Measurements from ENCODE around the gene PIP4P1. TPM values are rescaled to one million over a fixed set of nuclear protein-coding genes. Genes with fewer than 3 reads are reported as not detected.

PIP4P1 gene
- total and polyA plus RNA-seq, 7 experiments from 2014 or later: 20.7 to 87.1 (median 72.5) TPM

DNA sequence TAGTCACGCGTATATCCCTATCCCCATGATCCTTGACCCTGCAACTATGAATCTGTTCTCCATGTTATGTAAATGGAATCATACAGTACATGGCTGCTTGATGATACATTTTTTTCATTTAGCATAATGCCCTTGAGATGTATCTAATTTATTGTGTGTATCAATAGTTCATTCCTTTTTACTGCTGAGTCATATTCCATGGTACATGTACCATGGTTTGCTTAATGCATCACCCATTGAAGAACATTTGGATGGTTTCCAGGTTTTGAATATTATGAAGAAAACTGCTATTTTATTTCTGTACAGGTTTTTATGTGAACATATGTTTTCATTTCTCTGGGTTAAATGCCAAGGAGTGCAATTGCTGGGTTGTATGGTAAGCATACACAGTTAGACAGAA lies 40.1 kb upstream of the PIP4P1 start:
- DNase-seq (no peak), ATAC-seq (no peak)
- H3K4me1 Mint-ChIP-seq: peaks cover 0 to 16% (median 7%) of the 10 kb centered on the region in 7 donors
- peaks cover 0 to 8% (median 0%) of the 10 kb centered on the region in 5 donors for H3K27me3 Mint-ChIP-seq
- no peaks in the 10 kb centered on the region for H3K27me3 ChIP-seq (ENCODE audit: control insufficient read depth in 2 of 2, insufficient read depth in 2 of 2, low read length in 2 of 2)
- POLR2A ChIA-PET: no interaction called here
- no peaks in the 10 kb centered on the region for H3K4me1 ChIP-seq (ENCODE audit: control insufficient read depth in 2 of 2, insufficient read depth in 2 of 2, low read length in 2 of 2)
- no peak overlapping the region for H3K27ac ChIP-seq (ENCODE audit: low read depth, low read length)
- no peak overlapping the region for H3K4me3 Mint-ChIP-seq
- intact Hi-C loops (cut with micrococcal nuclease): no loop called here
- H3K9me3 ChIP-seq (ENCODE audit: control insufficient read depth in 2 of 3, low read length in 3 of 3): no peaks in the 10 kb centered on the region
- no peaks in the 10 kb centered on the region for H3K9me3 Mint-ChIP-seq
- CTCF ChIA-PET: no interaction called here
- H3K4me3 ChIP-seq (ENCODE audit: low read length): no peak overlapping the region
- no peak overlapping the region for H3K27ac Mint-ChIP-seq
- no peaks in the 10 kb centered on the region for H3K36me3 ChIP-seq (ENCODE audit: control insufficient read depth in 2 of 3, insufficient read depth in 3 of 3, low read length in 3 of 3)
- no peaks in the 10 kb centered on the region for H3K36me3 Mint-ChIP-seq

DNA sequence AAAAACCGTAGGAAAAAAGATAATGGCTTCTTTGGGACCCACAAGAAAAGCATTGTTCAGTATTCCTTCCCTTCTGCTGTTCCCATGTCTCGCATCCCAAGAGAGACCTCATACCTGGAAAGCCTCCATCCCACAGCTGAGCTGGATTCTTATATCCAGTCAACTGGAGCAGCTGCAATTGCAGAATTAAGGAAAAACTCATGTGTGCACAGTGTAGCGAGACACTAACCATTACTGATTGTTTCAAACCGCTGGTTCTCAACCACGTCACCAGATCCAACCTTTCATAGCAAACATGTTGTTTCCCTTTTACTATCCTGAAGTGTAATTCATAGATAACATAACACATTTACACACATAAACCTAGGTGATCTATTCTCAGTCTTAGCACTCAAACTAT lies 38.6 kb upstream of the PIP4P1 start:
- Mint-ChIP-seq H3K9me3 (peaks cover 0 to 1% (median 0%) of the 10 kb centered on the region in 11 donors), H3K4me3 (no peak overlapping the region), H3K27ac (no peak overlapping the region), H3K4me1 (peaks cover 8 to 31% (median 20%) of the 10 kb centered on the region in 7 donors), H3K36me3 (no peaks in the 10 kb centered on the region), H3K27me3 (peaks cover 0 to 8% (median 0%) of the 10 kb centered on the region in 5 donors)
- Histone ChIP-seq H3K4me3 (ENCODE audit: low read length) (no peak overlapping the region), H3K36me3 (ENCODE audit: control insufficient read depth in 2 of 3, insufficient read depth in 3 of 3, low read length in 3 of 3) (no peaks in the 10 kb centered on the region), H3K9me3 (ENCODE audit: control insufficient read depth in 2 of 3, low read length in 3 of 3) (no peaks in the 10 kb centered on the region), H3K4me1 (ENCODE audit: control insufficient read depth in 2 of 2, insufficient read depth in 2 of 2, low read length in 2 of 2) (no peaks in the 10 kb centered on the region), H3K27me3 (ENCODE audit: control insufficient read depth in 2 of 2, insufficient read depth in 2 of 2, low read length in 2 of 2) (no peaks in the 10 kb centered on the region), H3K27ac (ENCODE audit: low read depth, low read length) (no peak overlapping the region)
- ChIA-PET CTCF (interaction anchor here (1.0 kb wide), 1 partner anchor 13 kb away, joined by 3 read pairs; no protein-coding TSS in a partner anchor), POLR2A (interaction anchor here (1.4 kb wide), 1 partner anchor 10 kb away, joined by 6 read pairs; no protein-coding TSS in a partner anchor)
- intact Hi-C loops (cut with micrococcal nuclease): no loop called here
- DNase-seq (no peak), ATAC-seq (no peak)

DNA sequence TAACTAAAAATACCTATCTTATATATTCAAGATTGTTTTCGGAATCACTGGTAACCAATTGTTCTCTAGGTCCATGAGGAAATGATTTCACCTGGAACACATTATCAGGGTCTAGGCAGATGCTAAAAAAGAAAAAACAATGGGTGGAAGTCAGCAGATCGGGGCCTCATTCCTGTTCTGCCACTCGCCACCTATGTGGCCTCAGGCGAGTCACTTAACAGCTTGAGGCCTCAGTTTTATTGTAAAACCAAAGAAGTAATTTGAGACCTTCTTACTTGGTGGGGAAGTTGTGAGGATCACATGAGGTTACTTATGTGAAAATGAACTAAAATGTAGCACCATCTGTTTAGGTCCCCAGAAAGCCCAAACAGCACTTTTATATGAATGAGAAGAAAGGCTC lies 37.9 kb upstream of the PIP4P1 start:
- Mint-ChIP-seq H3K9me3 (peaks cover 0 to 1% (median 0%) of the 10 kb centered on the region in 11 donors), H3K36me3 (no peaks in the 10 kb centered on the region), H3K27me3 (peaks cover 0 to 8% (median 0%) of the 10 kb centered on the region in 5 donors), H3K27ac (no peak overlapping the region), H3K4me3 (no peak overlapping the region), H3K4me1 (peaks cover 11 to 35% (median 20%) of the 10 kb centered on the region in 7 donors)
- Histone ChIP-seq H3K27ac (ENCODE audit: low read depth, low read length) (no peak overlapping the region), H3K4me3 (ENCODE audit: low read length) (no peak overlapping the region), H3K36me3 (ENCODE audit: control insufficient read depth in 2 of 3, insufficient read depth in 3 of 3, low read length in 3 of 3) (no peaks in the 10 kb centered on the region), H3K27me3 (ENCODE audit: control insufficient read depth in 2 of 2, insufficient read depth in 2 of 2, low read length in 2 of 2) (no peaks in the 10 kb centered on the region), H3K9me3 (ENCODE audit: control insufficient read depth in 2 of 3, low read length in 3 of 3) (no peaks in the 10 kb centered on the region), H3K4me1 (ENCODE audit: control insufficient read depth in 2 of 2, insufficient read depth in 2 of 2, low read length in 2 of 2) (no peaks in the 10 kb centered on the region)
- POLR2A ChIA-PET: no interaction called here
- CTCF ChIA-PET: interaction anchor here (0.7 kb wide), 1 partner anchor 35 kb away, joined by 3 read pairs; no protein-coding TSS in a partner anchor
- intact Hi-C loops (cut with micrococcal nuclease): no loop called here
- DNase-seq: no peak
- no peak for ATAC-seq

DNA sequence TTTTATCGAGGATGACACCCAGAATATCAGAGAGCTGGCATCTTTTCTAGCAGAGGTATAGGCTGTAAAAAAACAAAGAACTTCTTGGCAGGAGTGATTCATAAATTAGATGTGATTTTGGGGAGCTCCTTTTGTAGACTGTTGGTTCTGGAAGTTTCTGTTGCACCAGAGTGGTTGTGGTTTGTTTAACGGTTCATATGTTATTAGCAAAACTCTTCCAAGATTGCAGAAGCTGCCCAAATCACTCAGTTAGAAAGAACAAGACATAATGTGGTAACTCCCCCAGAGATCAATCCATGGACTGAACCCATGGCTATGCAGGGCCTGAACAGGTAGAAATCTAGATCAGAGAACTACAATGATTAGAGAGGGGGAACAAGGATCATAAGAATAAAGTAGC lies 37.4 kb upstream of the PIP4P1 start:
- DNase-seq: no peak
- Histone ChIP-seq H3K27ac (ENCODE audit: low read depth, low read length) (no peak overlapping the region), H3K4me3 (ENCODE audit: low read length) (no peak overlapping the region), H3K4me1 (ENCODE audit: control insufficient read depth in 2 of 2, insufficient read depth in 2 of 2, low read length in 2 of 2) (peaks cover 0 to 2% of the 10 kb centered on the region in 2 donors), H3K27me3 (ENCODE audit: control insufficient read depth in 2 of 2, insufficient read depth in 2 of 2, low read length in 2 of 2) (no peaks in the 10 kb centered on the region), H3K9me3 (ENCODE audit: control insufficient read depth in 2 of 3, low read length in 3 of 3) (no peaks in the 10 kb centered on the region), H3K36me3 (ENCODE audit: control insufficient read depth in 2 of 3, insufficient read depth in 3 of 3, low read length in 3 of 3) (no peaks in the 10 kb centered on the region)
- Mint-ChIP-seq H3K4me3 (no peak overlapping the region), H3K9me3 (peaks cover 0 to 1% (median 0%) of the 10 kb centered on the region in 11 donors), H3K27ac (no peak overlapping the region), H3K4me1 (peaks cover 15 to 34% (median 21%) of the 10 kb centered on the region in 7 donors), H3K27me3 (peaks cover 0 to 8% (median 0%) of the 10 kb centered on the region in 5 donors), H3K36me3 (no peaks in the 10 kb centered on the region)
- intact Hi-C loops (cut with micrococcal nuclease): no loop called here
- ATAC-seq: no peak
- POLR2A ChIA-PET: no interaction called here
- CTCF ChIA-PET: interaction anchor here (0.6 to 0.7 kb wide), 2 partner anchors 35 to 56 kb away, joined by 3 read pairs; no protein-coding TSS in a partner anchor

DNA sequence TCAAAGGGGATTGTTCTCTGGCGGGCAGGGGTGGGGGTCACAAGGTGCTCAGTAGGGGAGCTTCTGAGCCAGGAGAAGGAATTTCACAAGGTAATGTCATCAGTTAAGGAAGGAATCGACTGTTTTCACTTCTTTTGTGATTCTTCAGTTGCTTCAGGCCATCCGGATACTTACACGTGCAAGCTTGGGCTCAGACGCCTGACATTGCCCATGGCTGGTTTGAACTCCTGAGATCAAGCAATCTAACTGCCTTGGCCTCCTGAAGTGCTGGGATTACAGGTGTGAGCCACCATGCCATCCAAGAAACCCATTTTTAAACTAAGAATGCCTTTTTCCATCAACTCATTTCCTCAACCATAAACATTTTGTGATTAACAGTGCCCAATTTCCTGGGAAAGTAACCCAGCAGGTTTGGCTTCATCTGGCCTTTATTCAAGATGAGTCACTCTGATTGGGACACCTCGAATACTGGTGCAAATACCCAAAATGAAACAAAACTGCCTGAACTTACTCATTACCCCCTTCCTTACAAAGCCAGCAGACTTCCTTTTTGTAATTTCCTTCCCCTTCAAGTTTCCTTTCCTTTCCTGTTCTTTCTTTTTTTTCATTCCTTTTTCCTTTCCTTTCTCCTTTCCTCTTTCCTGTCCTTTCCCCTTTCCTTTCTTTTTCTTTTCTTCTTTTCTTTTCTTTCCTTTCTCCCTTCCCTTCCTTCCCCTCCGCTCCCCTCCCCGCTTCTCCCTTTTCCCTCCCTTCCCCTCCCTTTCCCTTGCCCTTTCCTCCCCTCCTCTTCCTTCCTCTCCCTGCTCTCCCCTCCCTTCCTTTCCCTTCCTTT lies 33.9 kb upstream of the PIP4P1 start:
- ATAC-seq (peak; percentile 57), DNase-seq (no peak)
- Histone ChIP-seq H3K4me3 (ENCODE audit: low read length) (no peak overlapping the region), H3K27ac (ENCODE audit: low read depth, low read length) (no peak overlapping the region), H3K9me3 (ENCODE audit: control insufficient read depth in 2 of 3, low read length in 3 of 3) (no peaks in the 10 kb centered on the region), H3K36me3 (ENCODE audit: control insufficient read depth in 2 of 3, insufficient read depth in 3 of 3, low read length in 3 of 3) (no peaks in the 10 kb centered on the region), H3K27me3 (ENCODE audit: control insufficient read depth in 2 of 2, insufficient read depth in 2 of 2, low read length in 2 of 2) (no peaks in the 10 kb centered on the region), H3K4me1 (ENCODE audit: control insufficient read depth in 2 of 2, insufficient read depth in 2 of 2, low read length in 2 of 2) (peaks cover 7 to 19% of the 10 kb centered on the region in 2 donors)
- Mint-ChIP-seq H3K36me3 (peaks cover 0 to 2% (median 0%) of the 10 kb centered on the region in 5 donors), H3K27me3 (no peaks in the 10 kb centered on the region), H3K27ac (peak overlapping the region in 6 of 9 donors; percentile 8 to 73 (median 43)), H3K4me1 (peaks cover 29 to 59% (median 42%) of the 10 kb centered on the region in 7 donors), H3K4me3 (peak overlapping the region in 1 of 10 donors; percentile 20), H3K9me3 (peaks cover 0 to 1% (median 0%) of the 10 kb centered on the region in 11 donors)
- intact Hi-C loops (cut with micrococcal nuclease): no loop called here
- POLR2A ChIA-PET: no interaction called here
- CTCF ChIA-PET: no interaction called here

DNA sequence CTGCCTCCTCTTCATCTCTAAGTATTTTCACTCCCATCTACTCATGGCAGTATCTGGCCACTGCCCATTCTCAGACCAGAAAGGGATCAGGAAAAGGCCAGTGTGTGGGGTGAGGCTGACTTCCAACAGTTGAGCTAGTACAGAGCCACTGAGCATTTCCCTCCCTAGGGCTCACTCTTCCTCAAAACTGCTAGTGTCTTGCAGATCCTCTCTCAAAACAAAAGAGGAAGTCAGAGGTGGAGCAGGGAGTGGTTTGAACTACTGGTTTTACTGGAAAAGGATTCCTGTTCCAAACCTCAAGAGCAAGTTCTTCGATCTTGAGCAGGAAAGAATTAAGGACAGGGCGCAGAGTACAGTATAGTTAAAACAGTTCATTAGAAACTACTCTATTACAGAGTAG lies 32.4 kb upstream of the PIP4P1 start:
- DNase-seq (no peak), ATAC-seq (peak; percentile 62)
- H3K4me3 ChIP-seq (ENCODE audit: low read length): no peak overlapping the region
- Mint-ChIP-seq H3K9me3 (peaks cover 0 to 1% (median 0%) of the 10 kb centered on the region in 11 donors), H3K4me3 (peak overlapping the region in 3 of 10 donors; percentile 16 to 48 (median 40)), H3K36me3 (peaks cover 0 to 2% (median 0%) of the 10 kb centered on the region in 5 donors), H3K4me1 (peaks cover 39 to 72% (median 57%) of the 10 kb centered on the region in 7 donors), H3K27ac (peak overlapping the region in 5 of 9 donors; percentile 21 to 95 (median 81)), H3K27me3 (no peaks in the 10 kb centered on the region)
- no peak overlapping the region for H3K27ac ChIP-seq (ENCODE audit: low read depth, low read length)
- POLR2A ChIA-PET: interaction anchor here (1.1 kb wide), 1 partner anchor 18 kb away, joined by 4 read pairs; no protein-coding TSS in a partner anchor
- intact Hi-C loops (cut with micrococcal nuclease): no loop called here
- H3K9me3 ChIP-seq (ENCODE audit: control insufficient read depth in 2 of 3, low read length in 3 of 3): no peaks in the 10 kb centered on the region
- CTCF ChIA-PET: no interaction called here
- peaks cover 18 to 31% of the 10 kb centered on the region in 2 donors for H3K4me1 ChIP-seq (ENCODE audit: control insufficient read depth in 2 of 2, insufficient read depth in 2 of 2, low read length in 2 of 2)
- no peaks in the 10 kb centered on the region for H3K27me3 ChIP-seq (ENCODE audit: control insufficient read depth in 2 of 2, insufficient read depth in 2 of 2, low read length in 2 of 2)
- H3K36me3 ChIP-seq (ENCODE audit: control insufficient read depth in 2 of 3, insufficient read depth in 3 of 3, low read length in 3 of 3): no peaks in the 10 kb centered on the region
